Keratinocyte (primary cell): ENCODE data around the gene SH2B2. TPM values are rescaled to one million over a fixed set of nuclear protein-coding genes. Genes with fewer than 3 reads are reported as not detected.

Experiments
- DNase-seq: peaks from one replicate; pipeline ENCODE4 v3.0.0-alpha.2; 2011; ENCODE audit warnings: low read depth, missing footprints, low spot score
- FAIRE-seq: peaks from 2 replicates; lab custom pipeline; 2011; peaks lifted over from hg19 to GRCh38; lab: Jason Lieb, UNC
- H2AFZ ChIP-seq: 2 replicates; pipeline ENCODE4 v1.6.0; 2012; ENCODE audit warnings: low read length, control low read depth, inconsistent platforms; ENCODE audit not compliant: control insufficient read depth
- H3K27ac ChIP-seq: 2 replicates; pipeline ENCODE4 v1.5.1; 2011; ENCODE audit warnings: low read length; ENCODE audit not compliant: control insufficient read depth, insufficient read depth
- H3K27me3 ChIP-seq: 3 replicates; pipeline ENCODE4 v1.6.0; 2011; ENCODE audit warnings: low read length; ENCODE audit not compliant: control insufficient read depth, insufficient read depth; ENCODE audit errors: extremely low read depth
- H3K36me3 ChIP-seq, 2 experiments: 2 replicates in 1 of 2; 3 replicates in 1 of 2; pipeline ENCODE4 v1.5.1; 2011; ENCODE audit warnings: low read length in 2 of 2, mild to moderate bottlenecking in 1 of 2; ENCODE audit not compliant: control insufficient read depth in 2 of 2, insufficient read depth in 2 of 2; ENCODE audit errors: extremely low read depth in 1 of 2
- H3K4me1 ChIP-seq: 3 replicates; pipeline ENCODE4 v1.5.1; 2011; ENCODE audit warnings: low read length; ENCODE audit not compliant: control insufficient read depth, insufficient read depth; ENCODE audit errors: extremely low read depth
- H3K4me2 ChIP-seq: 3 replicates; pipeline ENCODE4 v1.6.0; 2011; ENCODE audit warnings: low read depth, low read length; ENCODE audit not compliant: control insufficient read depth, insufficient read depth; ENCODE audit errors: extremely low read depth
- H3K4me3 ChIP-seq, 3 experiments: fragments of 200-600 bp in 1 of 3; sonication (generic) in 1 of 3; 2 replicates in 2 of 3; 3 replicates in 1 of 3; pipeline ENCODE4 v1.5.1; 2011 to 2016; ENCODE audit warnings: low read length in 3 of 3, mild to moderate bottlenecking in 3 of 3, control low read depth in 2 of 3, inconsistent platforms in 1 of 3, low read depth in 1 of 3, mixed read lengths in 1 of 3, mixed run types in 1 of 3, moderate library complexity in 1 of 3; ENCODE audit not compliant: control insufficient read depth in 2 of 3, insufficient read depth in 2 of 3; ENCODE audit errors: extremely low read depth in 1 of 3
- H3K79me2 ChIP-seq: 2 replicates; pipeline ENCODE4 v1.6.0; 2012; ENCODE audit warnings: low read length; ENCODE audit not compliant: control insufficient read depth, insufficient read depth
- H3K9ac ChIP-seq: 3 replicates; pipeline ENCODE4 v1.6.0; 2011; ENCODE audit warnings: low read length; ENCODE audit not compliant: control insufficient read depth, insufficient read depth; ENCODE audit errors: extremely low read depth
- H3K9me1 ChIP-seq: 3 replicates; pipeline ENCODE4 v1.6.0; 2011; ENCODE audit warnings: low read length; ENCODE audit not compliant: control insufficient read depth, insufficient read depth; ENCODE audit errors: extremely low read depth
- H3K9me3 ChIP-seq: 2 replicates; pipeline ENCODE4 v1.5.1; 2012; ENCODE audit warnings: low read depth, low read length; ENCODE audit not compliant: control insufficient read depth
- H4K20me1 ChIP-seq: 3 replicates; pipeline ENCODE4 v1.6.0; 2011; ENCODE audit warnings: low read length; ENCODE audit not compliant: control insufficient read depth, insufficient read depth; ENCODE audit errors: extremely low read depth
- CTCF ChIP-seq, 3 experiments: IDR thresholded peaks in 1 of 3; conservative IDR thresholded peaks in 1 of 3; optimal IDR thresholded peaks in 1 of 3; 2 replicates in 2 of 3; 3 replicates in 1 of 3; pipeline versions ENCODE3 to v1.5.1; 2011; ENCODE audit warnings: low read length in 3 of 3, mild to moderate bottlenecking in 3 of 3, moderate library complexity in 2 of 3, control low read depth in 1 of 3, inconsistent platforms in 1 of 3; ENCODE audit not compliant: insufficient read depth in 2 of 3; ENCODE audit errors: extremely low read depth in 1 of 3
- EZH2 ChIP-seq: IDR thresholded peaks from one replicate; pipeline ENCODE4 v1.6.1; 2012; ENCODE audit warnings: inconsistent platforms, mild to moderate bottlenecking, low read length, moderate library complexity
- dilution Hi-C: fragments of 300-500 bp; cut with MboI; formaldehyde crosslinking; loops from one replicate; pipeline ENCODE4 v1.7.0; 2020; ENCODE audit warnings: low sequenced_read_pairs; ENCODE audit not compliant: extremely low pct_ligation_motif_present
- polyA plus RNA-seq, 5 experiments: library from polyadenylated mRNA; depleted of rRNA in 3 of 5; stranded (reverse) in 3 of 5; stranded (forward) in 1 of 5; unstranded in 1 of 5; fragments of >200 nt; gene quantifications; 1 replicate in 1 of 5; 2 replicates in 3 of 5; 3 replicates in 1 of 5; pipeline versions ENCODE4 v1.2.1 to v1.2.3, GENCODE V29; 2011 to 2012; ENCODE audit warnings: missing spikeins in 2 of 5, low read depth in 1 of 5, low replicate concordance in 1 of 5

Gene SH2B2
- polyA plus RNA-seq, 1 donor (not counting 4 experiments of a cell fraction or from before 2014, with no cell fraction given): 0.59 TPM

DNA sequence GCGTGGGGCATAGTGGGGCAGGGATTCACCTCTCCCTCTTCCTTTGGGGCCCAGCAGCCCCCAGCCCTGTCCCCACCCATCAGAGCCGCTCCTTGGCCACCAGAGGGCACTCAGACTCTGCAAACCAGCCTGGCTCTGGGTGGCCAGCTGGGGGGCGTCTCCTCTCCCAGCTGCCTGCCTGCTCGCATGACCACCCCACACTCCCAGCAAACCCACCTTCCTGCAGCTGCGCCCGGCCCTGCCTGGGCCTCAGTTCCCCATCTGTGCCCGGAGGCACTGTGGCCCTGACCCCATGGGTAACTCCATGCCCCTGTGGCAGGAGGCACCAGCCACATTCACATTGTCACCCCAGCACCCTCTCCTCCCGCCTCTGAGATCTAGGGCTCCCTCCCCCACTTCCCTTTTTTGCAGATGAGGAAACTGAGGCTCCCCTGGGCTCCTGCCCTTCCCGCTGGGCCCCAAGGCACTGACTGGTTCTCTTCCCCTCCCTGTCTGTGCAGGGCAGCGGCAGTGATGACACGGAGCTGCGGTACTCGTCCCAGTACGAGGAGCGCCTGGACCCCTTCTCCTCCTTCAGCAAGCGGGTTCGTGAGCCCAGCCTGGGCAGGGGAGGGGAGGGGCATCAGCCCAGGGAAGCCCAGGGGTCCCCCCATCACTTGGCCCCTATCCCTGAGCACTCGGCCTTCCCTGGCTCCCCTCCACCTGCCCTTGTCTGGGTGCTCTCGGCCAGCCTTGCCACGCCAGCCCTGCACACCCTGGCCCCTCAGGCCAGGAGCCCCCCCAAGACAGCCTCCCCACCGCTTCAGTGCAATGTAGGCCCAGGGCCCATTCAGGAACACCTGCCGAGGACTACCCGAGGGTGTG is 6.9 kb upstream of the SH2B2 start:
- Histone ChIP-seq H3K27me3 (peaks cover 2% of the 10 kb centered on the region), H3K4me1 (no peaks in the 10 kb centered on the region), H3K4me3 (no peak overlapping the region), H3K9me1 (no peaks in the 10 kb centered on the region), H4K20me1 (no peaks in the 10 kb centered on the region), H2AFZ (no peak overlapping the region), H3K9me3 (no peaks in the 10 kb centered on the region), H3K36me3 (no peaks in the 10 kb centered on the region), H3K4me2 (no peak overlapping the region), H3K79me2 (no peaks in the 10 kb centered on the region), H3K9ac (no peak overlapping the region), H3K27ac (no peak overlapping the region)
- TF ChIP-seq EZH2 (no peak), CTCF (optimal IDR thresholded peaks at IDR 0.05 in 1 of 3, IDR thresholded peaks at IDR 0.05 in 1 of 3, conservative IDR thresholded peaks at IDR 0.05 in 1 of 3; ENCODE audit: extremely low read depth in 1 of 3, insufficient read depth in 2 of 3, low read length in 3 of 3) (peak; percentile 60 to 89 (median 78))
- DNase-seq (no peak), FAIRE-seq (no peak)
- dilution Hi-C loops: no loop called here

DNA sequence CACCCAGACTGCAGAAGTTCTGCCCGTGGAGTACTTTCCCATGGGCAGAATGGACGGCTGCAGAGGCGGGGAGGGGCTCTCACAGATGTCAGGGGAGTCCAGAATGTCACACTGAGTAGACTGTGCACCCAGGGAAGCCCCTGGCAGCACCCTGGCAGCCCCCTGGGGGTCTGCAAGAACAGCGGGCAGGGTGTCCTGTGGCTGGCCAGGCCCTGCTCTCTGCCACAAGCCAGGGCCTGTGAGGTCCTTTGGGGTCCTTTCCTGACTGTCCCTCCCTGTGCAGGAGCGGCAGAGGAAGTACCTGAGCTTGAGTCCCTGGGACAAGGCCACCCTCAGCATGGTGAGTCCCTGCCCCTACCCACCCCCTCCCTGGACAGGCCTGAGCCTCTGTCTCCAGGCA is 6.1 kb upstream of the SH2B2 start:
- Histone ChIP-seq H3K27ac (no peak overlapping the region), H3K9ac (no peak overlapping the region), H3K4me2 (no peak overlapping the region), H4K20me1 (no peaks in the 10 kb centered on the region), H3K4me1 (no peaks in the 10 kb centered on the region), H3K9me1 (no peaks in the 10 kb centered on the region), H3K9me3 (no peaks in the 10 kb centered on the region), H3K4me3 (no peak overlapping the region), H3K27me3 (peaks cover 7% of the 10 kb centered on the region), H3K79me2 (no peaks in the 10 kb centered on the region), H3K36me3 (no peaks in the 10 kb centered on the region), H2AFZ (no peak overlapping the region)
- dilution Hi-C loops: no loop called here
- FAIRE-seq (no peak), DNase-seq (no peak)
- TF ChIP-seq EZH2 (no peak), CTCF (optimal IDR thresholded peaks at IDR 0.05 in 1 of 3, IDR thresholded peaks at IDR 0.05 in 1 of 3, conservative IDR thresholded peaks at IDR 0.05 in 1 of 3; ENCODE audit: extremely low read depth in 1 of 3, insufficient read depth in 2 of 3, low read length in 3 of 3) (no peak)
